GM20000 (cell line): ENCODE data around the gene UTF1.
"Not testable (repeated sequence)": the region's sequence is repeated elsewhere in the genome, so short reads cannot be mapped to it uniquely, and the experiment has no call there.

Experiments
- DNase-seq: peaks from one replicate; pipeline ENCODE4 v3.0.0; 2012; ENCODE audit warnings: low spot score
- CTCF ChIP-seq: IDR thresholded peaks from 2 replicates; pipeline ENCODE4 v1.5.1; 2012; ENCODE audit warnings: mild to moderate bottlenecking, control low read depth; ENCODE audit errors: extremely low read depth, missing control alignments

Gene UTF1

GRCh38 chr10:133216776-133217175, 13.2 kb upstream of the UTF1 start:
- no peak for TF ChIP-seq CTCF
- DNase-seq: no peak

GRCh38 chr10:133217800-133218589, 12.0 kb upstream of the UTF1 start:
- no peak for TF ChIP-seq CTCF
- DNase-seq: no peak

- no peak for TF ChIP-seq CTCF
- no peak for DNase-seq
Measured at GRCh38 chr10:133218891-133219290, 11.1 kb upstream of the UTF1 start.

- no peak for TF ChIP-seq CTCF
- DNase-seq: no peak
Measured at GRCh38 chr10:133219782-133220181, 10.2 kb upstream of the UTF1 start.

GRCh38 chr10:133221331-133221730, 8.7 kb upstream of the UTF1 start:
- no peak for TF ChIP-seq CTCF
- no peak for DNase-seq

GRCh38 chr10:133221756-133222155, 8.3 kb upstream of the UTF1 start:
- not testable (repeated sequence) for DNase-seq

- no peak for DNase-seq
- TF ChIP-seq CTCF: no peak
Measured at GRCh38 chr10:133224076-133224475, 5.9 kb upstream of the UTF1 start.

- no peak for TF ChIP-seq CTCF
- no peak for DNase-seq
Measured at GRCh38 chr10:133224756-133225372, 5.2 kb upstream of the UTF1 start.
